GM12874 (cell line): ENCODE measurements around the gene EVA1C.

Experiments used
- CTCF ChIP-seq: IDR thresholded peaks from 2 replicates; pipeline ENCODE4 v1.5.1; 2011; ENCODE audit warnings: low read depth, mild to moderate bottlenecking, control low read depth, low read length, moderate library complexity; ENCODE audit not compliant: insufficient read depth

EVA1C gene

GRCh38 chr21:32494934-32495709 is 82.6 kb downstream of the EVA1C start:
- TF ChIP-seq CTCF = no peak

GRCh38 chr21:32496568-32496967 is 84.1 kb downstream of the EVA1C start:
- no peak for TF ChIP-seq CTCF

GRCh38 chr21:32499249-32500055 is 86.9 kb downstream of the EVA1C start:
- TF ChIP-seq CTCF = no peak

GRCh38 chr21:32507342-32507919 is 94.9 kb downstream of the EVA1C start:
- no peak for TF ChIP-seq CTCF

GRCh38 chr21:32508558-32508957 is 96.1 kb downstream of the EVA1C start:
- TF ChIP-seq CTCF = no peak

GRCh38 chr21:32514275-32515055 is 102.0 kb downstream of the EVA1C start:
- no peak for TF ChIP-seq CTCF
